Caco-2 (cell line): ENCODE results near the gene ERVFRD-1. TPM values are rescaled to one million over a fixed set of nuclear protein-coding genes. Genes with fewer than 3 reads are reported as not detected.
A peak's percentile ranks its signal among the peaks of the same experiment; 100 is the strongest.

Experiments used
- Bru-seq: library from RNA; stranded (reverse); fragments of 400-500 nt; gene quantifications from one replicate; lab custom pipeline; 2021; lab: Mats Ljungman, UMichigan
- BruChase-seq, 2 experiments: library from RNA; stranded (reverse); fragments of 400-500 nt; gene quantifications; one replicate each; lab custom pipeline; 2021; lab: Mats Ljungman, UMichigan
- BruUV-seq: library from RNA; stranded (reverse); fragments of 400-500 nt; replicated peaks from 2 replicates; lab custom pipeline; 2021; lab: Mats Ljungman, UMichigan
- CTCF ChIA-PET: fragments of 300-600 bp; sonication (Branson Sonifier 250); formaldehyde crosslinking; loops from one replicate; lab custom pipeline; 2022; ENCODE audit warnings: antibody characterized with exemption; lab: Charles Lee
- POLR2A ChIA-PET: fragments of 300-600 bp; sonication (Branson Sonifier 250); formaldehyde crosslinking; loops from one replicate; lab custom pipeline; 2022; ENCODE audit warnings: antibody characterized with exemption; lab: Charles Lee
- DNase-seq, 2 experiments: peaks; one replicate each; pipeline versions ENCODE4 v3.0.0 to v3.0.0-alpha.2; 2020 to 2022
- H3K27me3 ChIP-seq: replicated peaks from 2 replicates; pipeline ENCODE4 v1.6.0; 2011; ENCODE audit warnings: low read length; ENCODE audit not compliant: control insufficient read depth, insufficient read depth
- H3K36me3 ChIP-seq: 2 replicates; pipeline ENCODE4 v1.5.1; 2011; ENCODE audit warnings: low read length; ENCODE audit not compliant: control insufficient read depth, insufficient read depth
- H3K4me1 ChIP-seq: fragments of 250-450 bp; sonication (Bioruptor Pico); 2 replicates; pipeline ENCODE4 v1.5.1; 2020; ENCODE audit warnings: mild to moderate bottlenecking
- H3K4me3 ChIP-seq: 2 replicates; pipeline ENCODE4 v1.5.1; 2011; ENCODE audit warnings: low read depth, mild to moderate bottlenecking, control low read depth, low read length
- H3K9me3 ChIP-seq: fragments of 250-450 bp; sonication (Bioruptor Pico); 2 replicates; pipeline ENCODE4 v1.5.1; 2020; ENCODE audit warnings: mild to moderate bottlenecking, moderate library complexity
- H3K27ac Mint-ChIP-seq: one replicate; pipeline ENCODE4 v1.8.0; 2022; ENCODE audit warnings: mixed read lengths; ENCODE audit not compliant: unreplicated experiment
- H3K27me3 Mint-ChIP-seq: one replicate; pipeline ENCODE4 v1.8.0; 2022; ENCODE audit warnings: mixed read lengths; ENCODE audit not compliant: insufficient read depth, unreplicated experiment
- H3K36me3 Mint-ChIP-seq: one replicate; pipeline ENCODE4 v1.8.0; 2022; ENCODE audit warnings: mild to moderate bottlenecking, mixed read lengths; ENCODE audit not compliant: insufficient read depth, unreplicated experiment
- H3K4me1 Mint-ChIP-seq: one replicate; pipeline ENCODE4 v1.8.0; 2022; ENCODE audit warnings: low read depth, mixed read lengths; ENCODE audit not compliant: unreplicated experiment
- H3K4me3 Mint-ChIP-seq: one replicate; pipeline ENCODE4 v1.8.0; 2022; ENCODE audit warnings: mild to moderate bottlenecking, moderate library complexity, mixed read lengths; ENCODE audit not compliant: unreplicated experiment
- H3K9me3 Mint-ChIP-seq: one replicate; pipeline ENCODE4 v1.8.0; 2022; ENCODE audit warnings: mixed read lengths; ENCODE audit not compliant: unreplicated experiment
- intact Hi-C: fragments of 100-400 bp; cut with micrococcal nuclease; formaldehyde crosslinking; loops from one replicate; pipeline ENCODE4 v1.10.0; 2022; ENCODE audit not compliant: unreplicated experiment
- long read RNA-seq: library from polyadenylated mRNA; stranded (forward); transcript quantifications from one replicate; pipeline ENCODE4 v2.0.0, GENCODE V29; 2022
- total RNA-seq: library from RNA; stranded (reverse); gene quantifications from 2 replicates; pipeline ENCODE4 v1.2.3, GENCODE V29; 2022
- TF ChIP-seq, protein P1 (sequence below), 2 experiments: fragments of 200-600 bp in 1 of 2; IDR thresholded peaks; 1 replicate in 1 of 2; 2 replicates in 1 of 2; pipeline versions ENCODE4 v1.5.1 to v1.8.0; 2011 to 2022; ENCODE audit warnings: antibody characterized with exemption in 1 of 2, control low read depth in 1 of 2, inconsistent platforms in 1 of 2, low read depth in 1 of 2, low read length in 1 of 2, mild to moderate bottlenecking in 1 of 2, moderate library complexity in 1 of 2; ENCODE audit not compliant: insufficient read depth in 1 of 2, severe bottlenecking in 1 of 2, unreplicated experiment in 1 of 2

ERVFRD-1 gene, protein sequence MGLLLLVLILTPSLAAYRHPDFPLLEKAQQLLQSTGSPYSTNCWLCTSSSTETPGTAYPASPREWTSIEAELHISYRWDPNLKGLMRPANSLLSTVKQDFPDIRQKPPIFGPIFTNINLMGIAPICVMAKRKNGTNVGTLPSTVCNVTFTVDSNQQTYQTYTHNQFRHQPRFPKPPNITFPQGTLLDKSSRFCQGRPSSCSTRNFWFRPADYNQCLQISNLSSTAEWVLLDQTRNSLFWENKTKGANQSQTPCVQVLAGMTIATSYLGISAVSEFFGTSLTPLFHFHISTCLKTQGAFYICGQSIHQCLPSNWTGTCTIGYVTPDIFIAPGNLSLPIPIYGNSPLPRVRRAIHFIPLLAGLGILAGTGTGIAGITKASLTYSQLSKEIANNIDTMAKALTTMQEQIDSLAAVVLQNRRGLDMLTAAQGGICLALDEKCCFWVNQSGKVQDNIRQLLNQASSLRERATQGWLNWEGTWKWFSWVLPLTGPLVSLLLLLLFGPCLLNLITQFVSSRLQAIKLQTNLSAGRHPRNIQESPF
- total RNA-seq (0.29 and 0.58 TPM in 2 replicates), Bru-seq, nascent RNA (percentile 23 among the genes with signal in this experiment), BruChase-seq, experiment 1, labeled RNA remaining after a 2-hour chase (percentile 18 among the genes with signal in this experiment), BruChase-seq, experiment 2, labeled RNA remaining after a 6-hour chase (percentile 30 among the genes with signal in this experiment)
- long read RNA-seq, partial matches to known transcripts = 0 of 1 reads
- long read RNA-seq, other reads (novel, unspliced or antisense) = 0 of 1 reads

DNA sequence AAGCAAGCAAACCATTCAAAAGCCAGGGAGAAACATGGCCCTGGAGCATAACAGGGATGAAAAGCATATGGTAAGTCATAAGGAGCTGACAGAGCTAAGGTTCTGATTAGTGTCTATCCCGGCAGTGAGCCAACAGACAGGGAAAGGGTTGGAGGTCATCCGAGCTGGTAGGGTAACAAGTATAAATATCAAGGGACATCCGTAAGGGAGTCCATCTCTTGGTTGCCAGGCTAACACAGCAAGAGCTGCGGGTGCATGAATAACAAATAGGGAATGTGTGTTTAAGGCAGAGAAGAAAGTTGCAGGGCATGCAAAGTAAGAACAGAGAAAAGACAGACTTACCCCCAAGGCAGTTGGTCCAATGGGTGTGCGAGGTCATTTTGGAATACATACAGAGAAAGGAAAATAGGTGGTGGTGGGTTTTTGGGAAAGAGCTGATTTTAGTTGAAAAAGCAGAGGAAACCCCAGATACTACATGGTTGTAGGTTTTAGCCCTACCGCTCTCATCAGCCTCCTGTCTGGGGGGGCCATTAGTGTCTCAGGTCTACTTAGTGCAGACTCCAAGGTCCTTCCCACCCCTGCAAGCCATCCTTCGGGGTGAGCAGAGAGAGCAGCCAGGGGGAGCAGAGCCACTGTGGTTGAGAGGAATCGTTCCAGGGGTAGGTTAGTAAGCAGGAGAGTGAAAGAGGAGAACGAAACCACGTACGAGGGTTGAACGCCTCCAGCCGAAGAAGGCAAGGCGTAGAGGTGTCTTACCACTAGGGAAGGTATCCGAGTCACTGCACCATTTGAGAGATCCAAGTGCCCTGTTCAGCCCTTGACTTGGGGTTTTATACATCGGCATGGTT is at the start of gene ERVFRD-1:
TSS of gene ERVFRD-1 (minus strand) at position 805 of the 848 bp plus-strand sequence. CDS start 6,415 bp downstream, outside the sequence.
- intact Hi-C loops = loop anchor here (1.0 kb wide), 1 partner anchor 18 kb away; the partner anchor contains the start of gene SMIM13
- Mint-ChIP-seq H3K27me3 (no peaks in the 10 kb centered on the region), H3K4me1 (peaks cover 7% of the 10 kb centered on the region), H3K4me3 (peak within 1 kb of the TSS; percentile 62), H3K9me3 (no peaks in the 10 kb centered on the region), H3K27ac (peak within 1 kb of the TSS; percentile 16), H3K36me3 (peaks cover 8% of the 10 kb centered on the region)
- Histone ChIP-seq H3K36me3 (no peaks in the 10 kb centered on the region), H3K27me3 (no peaks in the 10 kb centered on the region), H3K9me3 (no peaks in the 10 kb centered on the region), H3K4me1 (peaks cover 20% of the 10 kb centered on the region), H3K4me3 (no peak within 1 kb of the TSS; the same call in 1 of the 2 replicates)
- BruUV-seq = no TSS peak
- TF ChIP-seq, protein P1, sequence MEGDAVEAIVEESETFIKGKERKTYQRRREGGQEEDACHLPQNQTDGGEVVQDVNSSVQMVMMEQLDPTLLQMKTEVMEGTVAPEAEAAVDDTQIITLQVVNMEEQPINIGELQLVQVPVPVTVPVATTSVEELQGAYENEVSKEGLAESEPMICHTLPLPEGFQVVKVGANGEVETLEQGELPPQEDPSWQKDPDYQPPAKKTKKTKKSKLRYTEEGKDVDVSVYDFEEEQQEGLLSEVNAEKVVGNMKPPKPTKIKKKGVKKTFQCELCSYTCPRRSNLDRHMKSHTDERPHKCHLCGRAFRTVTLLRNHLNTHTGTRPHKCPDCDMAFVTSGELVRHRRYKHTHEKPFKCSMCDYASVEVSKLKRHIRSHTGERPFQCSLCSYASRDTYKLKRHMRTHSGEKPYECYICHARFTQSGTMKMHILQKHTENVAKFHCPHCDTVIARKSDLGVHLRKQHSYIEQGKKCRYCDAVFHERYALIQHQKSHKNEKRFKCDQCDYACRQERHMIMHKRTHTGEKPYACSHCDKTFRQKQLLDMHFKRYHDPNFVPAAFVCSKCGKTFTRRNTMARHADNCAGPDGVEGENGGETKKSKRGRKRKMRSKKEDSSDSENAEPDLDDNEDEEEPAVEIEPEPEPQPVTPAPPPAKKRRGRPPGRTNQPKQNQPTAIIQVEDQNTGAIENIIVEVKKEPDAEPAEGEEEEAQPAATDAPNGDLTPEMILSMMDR (IDR thresholded peaks at IDR 0.05; ENCODE audit: insufficient read depth in 1 of 2, low read depth in 1 of 2, low read length in 1 of 2, severe bottlenecking in 1 of 2, unreplicated experiment in 1 of 2) = no peak
- ChIA-PET POLR2A (interaction anchor here (1.0 to 1.2 kb wide), 2 partner anchors 15 to 17 kb away, joined by 3 read pairs; partner anchors contain the start of gene SMIM13), CTCF (interaction anchor here (0.9 to 1.8 kb wide), 3 partner anchors 18 to 157 kb away, joined by 3 to 7 read pairs (median 3); partner anchors contain the start of gene SMIM13)
- DNase-seq = no peak

DNA sequence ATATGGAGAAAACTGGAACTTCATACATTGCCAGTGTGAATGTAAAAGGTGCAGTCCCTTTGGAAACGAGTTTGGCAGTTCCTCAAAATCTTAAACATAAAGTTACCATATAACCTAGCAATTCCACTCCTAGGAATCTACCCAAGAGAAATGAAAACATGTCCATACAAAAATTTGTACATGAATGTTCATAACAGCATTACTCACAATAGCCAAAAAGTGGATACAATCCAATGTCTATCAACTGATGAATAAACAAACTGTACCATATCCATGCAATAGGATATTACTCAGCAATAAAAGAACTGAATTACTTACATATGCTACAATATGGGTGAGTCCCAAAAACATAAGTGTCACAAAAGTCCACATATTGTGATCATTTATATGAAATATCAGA is 48.7 kb upstream of the ERVFRD-1 start:
- Mint-ChIP-seq H3K27me3 (no peaks in the 10 kb centered on the region), H3K4me3 (no peak overlapping the region), H3K27ac (no peak overlapping the region), H3K4me1 (peaks cover 19% of the 10 kb centered on the region), H3K36me3 (no peaks in the 10 kb centered on the region), H3K9me3 (no peaks in the 10 kb centered on the region)
- ChIA-PET POLR2A (no interaction called here), CTCF (no interaction called here)
- TF ChIP-seq, protein P1 (IDR thresholded peaks at IDR 0.05; ENCODE audit: insufficient read depth in 1 of 2, low read depth in 1 of 2, low read length in 1 of 2, severe bottlenecking in 1 of 2, unreplicated experiment in 1 of 2) = no peak
- Histone ChIP-seq H3K36me3 (no peaks in the 10 kb centered on the region), H3K27me3 (no peaks in the 10 kb centered on the region), H3K4me1 (peaks cover 12% of the 10 kb centered on the region), H3K4me3 (no peak overlapping the region), H3K9me3 (no peaks in the 10 kb centered on the region; the same call in 1 of the 2 replicates)
- no peak for DNase-seq
- no TSS peak for BruUV-seq
- intact Hi-C loops = no loop called here
